Tibial nerve (tissue), 4 donors: ENCODE measurements around the gene ZNRD2. TPM values are rescaled to one million over a fixed set of nuclear protein-coding genes. Genes with fewer than 3 reads are reported as not detected.

Experiments
- DNase-seq, 2 donors: peaks; one replicate each; pipeline ENCODE4 v3.0.0-alpha.2; 2019; ENCODE audit warnings: low spot score in 2 of 2
- H3K27ac ChIP-seq, 4 donors: fragments of 200-600 bp; sonication (generic) in 3 of 4; one replicate each; pipeline ENCODE4 v1.5.1; 2017 to 2019; ENCODE audit warnings: mild to moderate bottlenecking in 1 of 4
- H3K27me3 ChIP-seq, 2 donors: fragments of 200-600 bp; sonication (generic) in 1 of 2; one replicate each; pipeline versions ENCODE4 v1.5.1 to v1.6.0; 2017 to 2019
- H3K36me3 ChIP-seq, 3 donors: fragments of 200-600 bp; sonication (generic); one replicate each; pipeline ENCODE4 v1.5.1; 2018 to 2019
- H3K4me1 ChIP-seq, 4 donors: fragments of 200-600 bp; sonication (generic) in 3 of 4; one replicate each; pipeline ENCODE4 v1.5.1; 2017 to 2019
- H3K4me3 ChIP-seq, 4 donors: fragments of 200-600 bp; sonication (generic) in 3 of 4; one replicate each; pipeline ENCODE4 v1.5.1; 2017 to 2019; ENCODE audit warnings: mild to moderate bottlenecking in 1 of 4, moderate library complexity in 1 of 4
- H3K9me3 ChIP-seq, 4 donors: fragments of 200-600 bp; sonication (generic) in 3 of 4; one replicate each; pipeline ENCODE4 v1.5.1; 2017 to 2019
- EP300 ChIP-seq, 2 donors: sonication (generic); formaldehyde crosslinking; IDR thresholded peaks; one replicate each; pipeline ENCODE4 v1.6.1; 2017; ENCODE audit warnings: antibody characterized with exemption in 2 of 2, mild to moderate bottlenecking in 1 of 2
- POLR2A ChIP-seq, 2 donors: fragments of 450-650 bp; IDR thresholded peaks; one replicate each; pipeline ENCODE4 v1.6.1; 2017; ENCODE audit warnings: antibody characterized with exemption in 2 of 2, mild to moderate bottlenecking in 2 of 2, moderate library complexity in 2 of 2
- WGBS, 2 donors: methylation state at CpG; one replicate each; pipeline ENCODE4 v1.1.5; 2018; 5-methylcytosine and 5-hydroxymethylcytosine counted together
- small RNA-seq: library from RNA; depleted of rRNA; stranded (forward); fragments of <200 nt; gene quantifications from one replicate; pipeline ENCODE3, GENCODE V24; 2016
- total RNA-seq, 4 donors: library from RNA; depleted of rRNA; stranded (reverse); fragments of >200 nt; gene quantifications; one replicate each; pipeline ENCODE4 v1.1.0, GENCODE V29; 2016
- TF ChIP-seq, protein P1 (sequence below), 5 experiments: fragments of 200-600 bp in 3 of 5; fragments of 450-650 bp in 2 of 5; sonication (generic) in 3 of 5; IDR thresholded peaks; one replicate each; pipeline ENCODE4 v1.5.1; 2016 to 2019; ENCODE audit warnings: antibody characterized with exemption in 5 of 5, mild to moderate bottlenecking in 3 of 5, moderate library complexity in 2 of 5

ZNRD2 gene
- total RNA-seq, 4 donors from 2014 or later, result 49.6 to 70.8 (median 56.5) TPM

DNA sequence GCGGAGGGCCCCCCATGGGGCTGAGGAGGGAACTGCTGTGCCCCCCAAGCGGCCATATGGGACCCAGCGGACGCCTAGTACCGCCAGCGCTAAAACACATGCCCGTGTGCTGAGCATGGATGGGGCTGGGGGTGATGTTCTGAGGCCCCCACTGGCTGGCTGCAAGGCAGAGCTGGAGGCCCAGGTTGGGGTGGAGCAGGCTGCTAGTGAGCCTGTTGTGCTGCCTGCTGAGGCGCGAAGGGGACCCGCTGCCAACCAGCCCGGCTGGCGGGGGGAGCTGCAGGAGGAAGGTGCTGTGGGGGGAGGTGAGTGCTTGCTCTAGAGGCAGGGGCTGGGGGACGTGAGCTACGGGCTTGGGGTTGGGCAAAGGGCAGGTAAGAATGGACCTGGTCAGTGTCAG lies 48.5 kb downstream of the ZNRD2 start:
- no peaks in the 10 kb centered on the region for H3K9me3 ChIP-seq
- no peak for DNase-seq
- H3K27ac ChIP-seq, result no peak overlapping the region
- peaks cover 0 to 34% (median 11%) of the 10 kb centered on the region in 4 donors for H3K4me1 ChIP-seq
- H3K4me3 ChIP-seq, result no peak overlapping the region
- H3K27me3 ChIP-seq, result no peaks in the 10 kb centered on the region
- peaks cover 0 to 70% (median 23%) of the 10 kb centered on the region in 3 donors for H3K36me3 ChIP-seq
- WGBS, 2 donors, result 85 to 89% methylated on average over 12 to 14 of the region's 14 CpGs
- TF ChIP-seq, protein P1, sequence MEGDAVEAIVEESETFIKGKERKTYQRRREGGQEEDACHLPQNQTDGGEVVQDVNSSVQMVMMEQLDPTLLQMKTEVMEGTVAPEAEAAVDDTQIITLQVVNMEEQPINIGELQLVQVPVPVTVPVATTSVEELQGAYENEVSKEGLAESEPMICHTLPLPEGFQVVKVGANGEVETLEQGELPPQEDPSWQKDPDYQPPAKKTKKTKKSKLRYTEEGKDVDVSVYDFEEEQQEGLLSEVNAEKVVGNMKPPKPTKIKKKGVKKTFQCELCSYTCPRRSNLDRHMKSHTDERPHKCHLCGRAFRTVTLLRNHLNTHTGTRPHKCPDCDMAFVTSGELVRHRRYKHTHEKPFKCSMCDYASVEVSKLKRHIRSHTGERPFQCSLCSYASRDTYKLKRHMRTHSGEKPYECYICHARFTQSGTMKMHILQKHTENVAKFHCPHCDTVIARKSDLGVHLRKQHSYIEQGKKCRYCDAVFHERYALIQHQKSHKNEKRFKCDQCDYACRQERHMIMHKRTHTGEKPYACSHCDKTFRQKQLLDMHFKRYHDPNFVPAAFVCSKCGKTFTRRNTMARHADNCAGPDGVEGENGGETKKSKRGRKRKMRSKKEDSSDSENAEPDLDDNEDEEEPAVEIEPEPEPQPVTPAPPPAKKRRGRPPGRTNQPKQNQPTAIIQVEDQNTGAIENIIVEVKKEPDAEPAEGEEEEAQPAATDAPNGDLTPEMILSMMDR (IDR thresholded peaks at IDR 0.05), result no peak
- TF ChIP-seq POLR2A (IDR thresholded peaks at IDR 0.05), result no peak
- TF ChIP-seq EP300 (IDR thresholded peaks at IDR 0.05), result no peak

DNA sequence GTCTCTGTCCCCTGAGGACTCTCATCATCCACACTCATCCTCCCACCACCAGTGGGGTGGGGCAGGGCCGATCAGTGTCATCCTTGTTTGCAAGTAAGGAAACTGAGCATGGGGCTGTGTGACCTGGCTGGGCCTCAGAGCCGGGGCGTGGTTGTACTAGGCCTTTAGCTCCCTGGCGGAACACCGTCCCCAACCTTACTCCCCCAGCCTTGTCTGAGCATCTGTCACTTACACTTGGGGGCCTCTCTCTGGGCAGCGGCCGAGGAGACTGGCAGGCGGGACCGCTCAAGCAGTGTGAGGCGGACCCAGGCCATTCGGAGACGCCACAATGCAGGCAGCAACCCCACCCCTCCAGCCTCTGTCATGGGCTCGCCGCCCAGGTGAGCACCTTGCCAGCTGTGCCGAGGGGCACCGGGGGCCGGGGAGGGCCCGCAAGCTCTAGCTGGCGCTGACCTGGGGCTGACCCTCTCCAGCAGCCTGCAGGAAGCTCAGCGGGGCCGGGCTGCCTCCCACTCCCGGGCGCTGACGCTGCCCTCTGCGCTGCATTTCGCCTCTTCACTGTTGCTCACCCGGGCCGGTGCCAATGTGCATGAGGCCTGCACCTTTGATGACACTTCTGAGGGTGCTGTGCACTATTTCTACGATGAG lies 49.1 kb downstream of the ZNRD2 start:
- Histone ChIP-seq H3K4me3 (no peak overlapping the region), H3K27me3 (no peaks in the 10 kb centered on the region), H3K36me3 (peaks cover 0 to 77% (median 30%) of the 10 kb centered on the region in 3 donors), H3K27ac (no peak overlapping the region), H3K4me1 (peaks cover 0 to 34% (median 11%) of the 10 kb centered on the region in 4 donors), H3K9me3 (no peaks in the 10 kb centered on the region)
- no peak for DNase-seq
- TF ChIP-seq, protein P1 (IDR thresholded peaks at IDR 0.05), result no peak
- TF ChIP-seq POLR2A (IDR thresholded peaks at IDR 0.05) (no peak), EP300 (IDR thresholded peaks at IDR 0.05) (no peak)
- 94 to 96% methylated on average over 14 to 24 of the region's 29 CpGs for WGBS, 2 donors

DNA sequence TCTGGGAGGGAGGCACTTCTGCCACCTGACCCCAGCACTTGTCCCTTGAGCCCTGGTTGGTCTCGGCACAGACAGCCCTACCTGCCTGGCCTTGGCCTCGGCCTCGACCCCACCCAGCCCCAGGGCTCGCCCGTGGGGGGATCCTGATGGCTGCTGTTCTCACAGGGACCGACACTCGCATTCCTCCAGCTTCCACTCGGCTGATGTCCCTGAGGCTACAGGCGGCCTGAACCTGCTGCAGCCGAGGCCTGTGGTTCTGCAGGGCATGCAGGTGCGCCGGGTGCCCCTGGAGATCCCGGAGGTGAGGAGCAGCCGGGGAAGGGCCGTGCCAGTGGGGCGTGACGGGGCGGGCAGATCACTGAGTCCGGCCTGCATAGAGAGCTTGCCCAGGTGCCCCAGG lies 50.4 kb downstream of the ZNRD2 start:
- DNase-seq, result no peak
- 89 to 91% methylated on average over 17 to 18 of the region's 19 CpGs for WGBS, 2 donors
- H3K4me3 ChIP-seq, result no peak overlapping the region
- no peaks in the 10 kb centered on the region for H3K9me3 ChIP-seq
- no peaks in the 10 kb centered on the region for H3K27me3 ChIP-seq
- peaks cover 0 to 89% (median 39%) of the 10 kb centered on the region in 3 donors for H3K36me3 ChIP-seq
- H3K4me1 ChIP-seq, result peaks cover 0 to 34% (median 11%) of the 10 kb centered on the region in 4 donors
- H3K27ac ChIP-seq, result no peak overlapping the region
- TF ChIP-seq EP300 (IDR thresholded peaks at IDR 0.05) (no peak), POLR2A (IDR thresholded peaks at IDR 0.05) (no peak)
- TF ChIP-seq, protein P1 (IDR thresholded peaks at IDR 0.05), result no peak

DNA sequence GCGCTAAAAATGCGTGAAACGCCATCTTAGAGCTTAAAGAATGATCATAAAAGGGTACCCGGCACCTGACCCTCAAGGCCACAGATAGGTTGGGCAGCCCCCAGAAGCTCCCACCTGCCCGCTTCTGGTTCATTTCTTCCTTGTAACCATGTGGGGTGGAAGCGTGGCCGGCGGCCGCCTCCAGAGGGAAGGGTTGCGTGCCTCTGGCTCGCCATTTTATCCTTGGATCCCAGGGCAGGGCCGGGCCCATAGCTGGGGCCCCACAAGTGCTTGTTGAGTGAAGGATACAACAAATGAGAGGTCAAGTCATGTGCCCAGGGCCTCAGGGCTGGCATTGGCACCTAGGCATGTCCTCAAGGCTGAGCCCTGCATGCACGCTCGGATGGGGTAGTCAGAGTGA lies 51.2 kb downstream of the ZNRD2 start:
- H3K4me1 ChIP-seq, result peaks cover 0 to 35% (median 10%) of the 10 kb centered on the region in 4 donors
- no peak for TF ChIP-seq POLR2A (IDR thresholded peaks at IDR 0.05)
- TF ChIP-seq EP300 (IDR thresholded peaks at IDR 0.05), result no peak
- TF ChIP-seq, protein P1 (IDR thresholded peaks at IDR 0.05), result no peak
- H3K27me3 ChIP-seq, result no peaks in the 10 kb centered on the region
- no peak overlapping the region for H3K4me3 ChIP-seq
- H3K9me3 ChIP-seq, result no peaks in the 10 kb centered on the region
- H3K27ac ChIP-seq, result no peak overlapping the region
- no peak for DNase-seq
- peaks cover 0 to 97% (median 44%) of the 10 kb centered on the region in 3 donors for H3K36me3 ChIP-seq
- WGBS, 2 donors, result 91 to 94% methylated on average over 14 of the region's 14 CpGs

Small RNAs within 50 kb of the gene (small RNA-seq; reads per million reads assigned to genes)
- gene AP001362.1, result not detected

Other genes starting within 250 kb of the ZNRD2 start
- 10 to 100 TPM; 44.7 to 47.6 (median 46.2) TPM for gene DPF2, start 236.6 kb upstream of the ZNRD2 start, total RNA-seq
- under 1 TPM in 2 of 4 donors, not detected in 2; 0.30 to 0.59 TPM for gene TIGD3, start 215.7 kb upstream of the ZNRD2 start, total RNA-seq
- 10 to 100 TPM in 2 of 4 donors, 1 to 10 TPM in 2; 1.8 to 22.5 (median 8.5) TPM for gene SLC25A45, start 187.8 kb upstream of the ZNRD2 start, total RNA-seq
- 100 to 1,000 TPM in 3 of 4 donors, 10 to 100 TPM in 1; 96.5 to 226 (median 128) TPM for gene FRMD8, start 183.8 kb upstream of the ZNRD2 start, total RNA-seq
- gene NEAT1, start 147.7 kb upstream of the ZNRD2 start, total RNA-seq, result 100 to 1,000 TPM; 427 to 571 (median 461) TPM
- gene MALAT1, start 71.4 kb upstream of the ZNRD2 start, total RNA-seq, result over 10,000 TPM; 20,649 to 23,532 (median 22,230) TPM
- gene SCYL1, start 45.4 kb upstream of the ZNRD2 start, total RNA-seq, result 100 to 1,000 TPM; 109 to 128 (median 112) TPM
- 100 to 1,000 TPM; 236 to 476 (median 386) TPM for gene LTBP3, start 12.1 kb upstream of the ZNRD2 start, total RNA-seq
- gene FAM89B, start 2.1 kb downstream of the ZNRD2 start, total RNA-seq, result 10 to 100 TPM; 40.8 to 55.3 (median 44.6) TPM
- 100 to 1,000 TPM in 3 of 4 donors, 10 to 100 TPM in 1; 87.3 to 186 (median 110) TPM for gene EHBP1L1, start 5.6 kb downstream of the ZNRD2 start, total RNA-seq
- 1 to 10 TPM in 2 of 4 donors, under 1 TPM in 1, not detected in 1; 0.63 to 3.3 (median 1.2) TPM for gene KCNK7, start 25.3 kb downstream of the ZNRD2 start, total RNA-seq
- gene MAP3K11, start 43.7 kb downstream of the ZNRD2 start, total RNA-seq, result 100 to 1,000 TPM in 1 of 4 donors, 10 to 100 TPM in 3; 64.2 to 112 (median 83.9) TPM
- gene PCNX3, start 45.3 kb downstream of the ZNRD2 start, total RNA-seq, result 10 to 100 TPM; 21.0 to 53.4 (median 29.8) TPM
- 100 to 1,000 TPM in 1 of 4 donors, 10 to 100 TPM in 3; 50.2 to 103 (median 65.0) TPM for gene SIPA1, start 67.6 kb downstream of the ZNRD2 start, total RNA-seq
- 10 to 100 TPM; 44.6 to 70.8 (median 51.7) TPM for gene RELA, start 92.4 kb downstream of the ZNRD2 start, total RNA-seq
- gene KAT5, start 141.8 kb downstream of the ZNRD2 start, total RNA-seq, result 100 to 1,000 TPM in 1 of 4 donors, 10 to 100 TPM in 3; 68.1 to 118 (median 92.3) TPM
- 100 to 1,000 TPM; 142 to 197 (median 152) TPM for gene RNASEH2C, start 150.3 kb downstream of the ZNRD2 start, total RNA-seq
- gene AP5B1, start 210.5 kb downstream of the ZNRD2 start, total RNA-seq, result 10 to 100 TPM; 12.7 to 27.5 (median 18.8) TPM
- gene OVOL1, start 216.6 kb downstream of the ZNRD2 start, total RNA-seq, result not detected